ENCODE measurements around the gene SURF4. TPM values are rescaled to one million over a fixed set of nuclear protein-coding genes. Genes with fewer than 3 reads are reported as not detected.

SURF4 gene
- total RNA-seq, 1 donor from 2014 or later = 57.0 TPM

GRCh38 chr9:133387680-133388079 lies 11.8 kb upstream of the SURF4 start:
- Mint-ChIP-seq H3K4me3 (no peak overlapping the region), H3K27ac (no peak overlapping the region), H3K9me3 (no peaks in the 10 kb centered on the region), H3K4me1 (no peaks in the 10 kb centered on the region), H3K36me3 (ENCODE audit: low read depth) (no peaks in the 10 kb centered on the region), H3K27me3 (peaks cover 13% of the 10 kb centered on the region)
- ChIA-PET CTCF (interaction anchor here (0.6 kb wide), 1 partner anchor 202 kb away, joined by 5 read pairs; no protein-coding TSS in a partner anchor), POLR2A (no interaction called here)
- intact Hi-C loops (cut with micrococcal nuclease) = no loop called here
- no peak for TF ChIP-seq CTCF (IDR thresholded peaks at IDR 0.05)
- DNase-seq (no peak), ATAC-seq (ENCODE audit: low read depth) (no peak)

- peaks cover 13% of the 10 kb centered on the region for H3K27me3 Mint-ChIP-seq
- no peaks in the 10 kb centered on the region for H3K4me1 Mint-ChIP-seq
- ATAC-seq (ENCODE audit: low read depth) (no peak), DNase-seq (no peak)
- no peak overlapping the region for H3K27ac Mint-ChIP-seq
- ChIA-PET POLR2A (interaction anchor here (1.3 kb wide), 1 partner anchor 10 kb away, joined by 4 read pairs; the partner anchor contains the start of gene STKLD1), CTCF (no interaction called here)
- no peak overlapping the region for H3K4me3 Mint-ChIP-seq
- intact Hi-C loops (cut with micrococcal nuclease) = no loop called here
- no peaks in the 10 kb centered on the region for H3K36me3 Mint-ChIP-seq (ENCODE audit: low read depth)
- no peak for TF ChIP-seq CTCF (IDR thresholded peaks at IDR 0.05)
- H3K9me3 Mint-ChIP-seq = no peaks in the 10 kb centered on the region
Measured at GRCh38 chr9:133386338-133386737, 10.5 kb upstream of the SURF4 start.

GRCh38 chr9:133385452-133385851 lies 9.6 kb upstream of the SURF4 start:
- no peak for TF ChIP-seq CTCF (IDR thresholded peaks at IDR 0.05)
- Mint-ChIP-seq H3K4me1 (no peaks in the 10 kb centered on the region), H3K27me3 (peaks cover 9% of the 10 kb centered on the region), H3K9me3 (no peaks in the 10 kb centered on the region), H3K27ac (no peak overlapping the region), H3K36me3 (ENCODE audit: low read depth) (no peaks in the 10 kb centered on the region), H3K4me3 (no peak overlapping the region)
- ChIA-PET CTCF (no interaction called here), POLR2A (interaction anchor here (0.7 to 1.3 kb wide), 2 partner anchors 9 to 91 kb away, joined by 3 to 4 read pairs; partner anchors contain the start of gene STKLD1)
- intact Hi-C loops (cut with micrococcal nuclease) = no loop called here
- DNase-seq (no peak), ATAC-seq (ENCODE audit: low read depth) (no peak)

GRCh38 chr9:133384736-133385321 lies 9.0 kb upstream of the SURF4 start:
- DNase-seq = no peak
- no peak for TF ChIP-seq CTCF (IDR thresholded peaks at IDR 0.05)
- intact Hi-C loops (cut with micrococcal nuclease) = no loop called here
- Mint-ChIP-seq H3K36me3 (ENCODE audit: low read depth) (no peaks in the 10 kb centered on the region), H3K4me1 (no peaks in the 10 kb centered on the region), H3K27ac (no peak overlapping the region), H3K4me3 (no peak overlapping the region), H3K27me3 (peaks cover 5% of the 10 kb centered on the region), H3K9me3 (no peaks in the 10 kb centered on the region)
- ChIA-PET POLR2A (interaction anchor here (0.7 to 1.3 kb wide), 2 partner anchors 8 to 91 kb away, joined by 3 to 4 read pairs; partner anchors contain the start of gene STKLD1), CTCF (no interaction called here)
- no peak for ATAC-seq (ENCODE audit: low read depth)

- no peaks in the 10 kb centered on the region for H3K9me3 Mint-ChIP-seq
- intact Hi-C loops (cut with micrococcal nuclease) = no loop called here
- no peak overlapping the region for H3K4me3 Mint-ChIP-seq
- no peak for DNase-seq
- H3K27me3 Mint-ChIP-seq = no peaks in the 10 kb centered on the region
- no peaks in the 10 kb centered on the region for H3K36me3 Mint-ChIP-seq (ENCODE audit: low read depth)
- no peak for ATAC-seq (ENCODE audit: low read depth)
- no peaks in the 10 kb centered on the region for H3K4me1 Mint-ChIP-seq
- POLR2A ChIA-PET = no interaction called here
- CTCF ChIA-PET = no interaction called here
- TF ChIP-seq CTCF (IDR thresholded peaks at IDR 0.05) = no peak
- no peak overlapping the region for H3K27ac Mint-ChIP-seq
Measured at GRCh38 chr9:133383438-133383837, 7.6 kb upstream of the SURF4 start.

All from activated B cell treated with CpG ODN at 0.5 μM for 24 hours (primary cell).